ENCODE results near the gene NDOR1.

NDOR1 gene

GRCh38 chr9:137265496-137266161, 60.1 kb downstream of the NDOR1 start:
- Histone ChIP-seq H3K27ac (ENCODE audit: low read depth, low read length) (no peak overlapping the region), H3F3A (ENCODE audit: insufficient read depth) (0 out of 2 replicates have a peak, but pooled peaks cover 9% of the 10 kb centered on the region), H3K9me3 (ENCODE audit: insufficient read depth, low read length) (no peaks in the 10 kb centered on the region), H3K4me2 (ENCODE audit: low read depth, low read length, poor library complexity, severe bottlenecking) (no peak overlapping the region), H3K27me3 (ENCODE audit: low read length) (no peaks in the 10 kb centered on the region), H3K9ac (ENCODE audit: low read length) (no peak overlapping the region), H4K20me1 (ENCODE audit: low read depth, low read length) (no peaks in the 10 kb centered on the region), H2AFZ (ENCODE audit: low read depth, low read length, severe bottlenecking) (no peak overlapping the region), H3K79me2 (ENCODE audit: insufficient read depth, low read length) (no peaks in the 10 kb centered on the region), H3K36me3 (ENCODE audit: low read length) (no peaks in the 10 kb centered on the region), H3K4me3 (ENCODE audit: insufficient read depth, low read length, poor library complexity, severe bottlenecking) (no peak overlapping the region), H3K9me2 (replicated peaks; ENCODE audit: insufficient read depth, low read length) (no peaks in the 10 kb centered on the region)
- TF ChIP-seq CTCF (IDR thresholded peaks at IDR 0.05; ENCODE audit: insufficient read depth, low read length, poor library complexity, severe bottlenecking): no peak
- no peak for TF ChIP-seq EZH2phosphoT487 (conservative IDR thresholded peaks at IDR 0.05; ENCODE audit: low read length)

GRCh38 chr9:137266162-137266527, 60.6 kb downstream of the NDOR1 start:
- no peak overlapping the region for H3K4me2 ChIP-seq (ENCODE audit: low read depth, low read length, poor library complexity, severe bottlenecking)
- 0 out of 2 replicates have a peak, but pooled peaks cover 9% of the 10 kb centered on the region for H3F3A ChIP-seq (ENCODE audit: insufficient read depth)
- H3K27ac ChIP-seq (ENCODE audit: low read depth, low read length): no peak overlapping the region
- no peaks in the 10 kb centered on the region for H3K36me3 ChIP-seq (ENCODE audit: low read length)
- H2AFZ ChIP-seq (ENCODE audit: low read depth, low read length, severe bottlenecking): no peak overlapping the region
- no peak overlapping the region for H3K4me3 ChIP-seq (ENCODE audit: insufficient read depth, low read length, poor library complexity, severe bottlenecking)
- no peaks in the 10 kb centered on the region for H3K9me3 ChIP-seq (ENCODE audit: insufficient read depth, low read length)
- TF ChIP-seq CTCF (IDR thresholded peaks at IDR 0.05; ENCODE audit: insufficient read depth, low read length, poor library complexity, severe bottlenecking): no peak
- no peak for TF ChIP-seq EZH2phosphoT487 (conservative IDR thresholded peaks at IDR 0.05; ENCODE audit: low read length)
- H3K9ac ChIP-seq (ENCODE audit: low read length): no peak overlapping the region
- no peaks in the 10 kb centered on the region for H3K9me2 ChIP-seq (replicated peaks; ENCODE audit: insufficient read depth, low read length)
- no peaks in the 10 kb centered on the region for H3K79me2 ChIP-seq (ENCODE audit: insufficient read depth, low read length)
- H4K20me1 ChIP-seq (ENCODE audit: low read depth, low read length): no peaks in the 10 kb centered on the region
- H3K27me3 ChIP-seq (ENCODE audit: low read length): no peaks in the 10 kb centered on the region

Measured in SU-DHL-6 (cell line).